Mesenchymal stem cell (in vitro differentiated cells and primary cell): Measurements from ENCODE around the gene GRIK2.

Source experiments
- DNase-seq: peaks from one replicate; pipeline ENCODE4 v3.0.0-alpha.2; 2013
- H2AFZ ChIP-seq: one replicate; pipeline ENCODE4 v1.6.1; 2013; ENCODE audit warnings: low read depth, mild to moderate bottlenecking, control low read depth, inconsistent platforms, low read length, moderate library complexity
- H2AK5ac ChIP-seq: 2 replicates; pipeline ENCODE4 v1.6.1; 2013; ENCODE audit warnings: low read length, moderate library complexity, mild to moderate bottlenecking, inconsistent platforms; ENCODE audit not compliant: severe bottlenecking
- H2BK120ac ChIP-seq: one replicate; pipeline ENCODE4 v1.6.1; 2013; ENCODE audit warnings: low read depth, mild to moderate bottlenecking, inconsistent platforms, low read length, moderate library complexity
- H2BK12ac ChIP-seq, 2 experiments: one replicate each; pipeline ENCODE4 v1.6.1; 2013; ENCODE audit warnings: inconsistent platforms in 2 of 2, low read length in 2 of 2, mild to moderate bottlenecking in 2 of 2, moderate library complexity in 2 of 2, control low read depth in 1 of 2
- H2BK15ac ChIP-seq: one replicate; pipeline ENCODE4 v1.6.1; 2013; ENCODE audit warnings: mild to moderate bottlenecking, low read depth, inconsistent platforms; ENCODE audit not compliant: poor library complexity, severe bottlenecking
- H2BK5ac ChIP-seq: 2 replicates; pipeline ENCODE4 v1.6.1; 2013; ENCODE audit warnings: low read depth, mild to moderate bottlenecking, low read length, control low read depth, inconsistent platforms; ENCODE audit not compliant: poor library complexity, severe bottlenecking
- H3K14ac ChIP-seq, 2 experiments: one replicate each; pipeline ENCODE4 v1.6.1; 2013; ENCODE audit warnings: inconsistent platforms in 2 of 2, low read length in 2 of 2, control low read depth in 1 of 2, mild to moderate bottlenecking in 1 of 2, moderate library complexity in 1 of 2
- H3K18ac ChIP-seq, 2 experiments: one replicate each; pipeline ENCODE4 v1.6.1; 2013; ENCODE audit warnings: inconsistent platforms in 2 of 2, low read length in 2 of 2, control low read depth in 1 of 2, low read depth in 1 of 2, mild to moderate bottlenecking in 1 of 2
- H3K23ac ChIP-seq, 2 experiments: one replicate each; pipeline ENCODE4 v1.6.1; 2013; ENCODE audit warnings: inconsistent platforms in 2 of 2, low read length in 2 of 2, mild to moderate bottlenecking in 2 of 2, moderate library complexity in 2 of 2, control low read depth in 1 of 2
- H3K27ac ChIP-seq: 2 replicates; pipeline ENCODE4 v1.5.1; 2013; ENCODE audit warnings: mild to moderate bottlenecking, moderate library complexity, low read length, control low read depth, inconsistent platforms; ENCODE audit not compliant: poor library complexity, severe bottlenecking
- H3K27me3 ChIP-seq, 2 experiments: 2 replicates each; pipeline versions ENCODE4 v1.6.1 to v1.7.0; 2013; ENCODE audit warnings: low read length in 2 of 2, mild to moderate bottlenecking in 2 of 2, moderate library complexity in 2 of 2, control low read depth in 1 of 2, inconsistent platforms in 1 of 2; ENCODE audit not compliant: control insufficient read depth in 1 of 2, insufficient read depth in 1 of 2
- H3K36me3 ChIP-seq, 2 experiments: 2 replicates each; pipeline versions ENCODE4 v1.6.1 to v1.7.0; 2013; ENCODE audit warnings: low read length in 2 of 2, control low read depth in 1 of 2, inconsistent platforms in 1 of 2, low read depth in 1 of 2, mild to moderate bottlenecking in 1 of 2; ENCODE audit not compliant: insufficient read depth in 2 of 2, control insufficient read depth in 1 of 2
- H3K4ac ChIP-seq, 2 experiments: one replicate each; pipeline ENCODE4 v1.6.1; 2013; ENCODE audit warnings: inconsistent platforms in 2 of 2, low read length in 2 of 2, mild to moderate bottlenecking in 2 of 2, moderate library complexity in 2 of 2, control low read depth in 1 of 2, low read depth in 1 of 2
- H3K4me1 ChIP-seq: 2 replicates; pipeline ENCODE4 v1.6.1; 2013; ENCODE audit warnings: low read depth, low read length, control low read depth; ENCODE audit not compliant: control insufficient read depth, insufficient read depth
- H3K4me2 ChIP-seq: 2 replicates; pipeline ENCODE4 v1.6.1; 2013; ENCODE audit warnings: low read length, mild to moderate bottlenecking, inconsistent platforms; ENCODE audit not compliant: poor library complexity, severe bottlenecking
- H3K4me3 ChIP-seq, 2 experiments: 2 replicates each; pipeline versions ENCODE4 v1.5.1 to v1.7.0; 2013; ENCODE audit warnings: low read length in 2 of 2, mild to moderate bottlenecking in 2 of 2, control low read depth in 1 of 2, low read depth in 1 of 2; ENCODE audit not compliant: insufficient read depth in 1 of 2
- H3K79me1 ChIP-seq: replicated peaks from 2 replicates; pipeline ENCODE4 v1.6.1; 2013; ENCODE audit warnings: mild to moderate bottlenecking, control low read depth, low read length, inconsistent platforms; ENCODE audit not compliant: poor library complexity, severe bottlenecking
- H3K9ac ChIP-seq: 2 replicates; pipeline ENCODE4 v1.7.0; 2013; ENCODE audit warnings: mild to moderate bottlenecking, low read length, moderate library complexity
- H3K9me3 ChIP-seq: 2 replicates; pipeline ENCODE4 v1.7.0; 2013; ENCODE audit warnings: mild to moderate bottlenecking, low read length; ENCODE audit not compliant: control insufficient read depth
- H4K8ac ChIP-seq: one replicate; pipeline ENCODE4 v1.6.1; 2013; ENCODE audit warnings: inconsistent platforms, mild to moderate bottlenecking, low read length, moderate library complexity
- H4K91ac ChIP-seq: one replicate; pipeline ENCODE4 v1.6.1; 2013; ENCODE audit warnings: mild to moderate bottlenecking, low read length, inconsistent platforms
- WGBS: methylation state at CpG from one replicate; pipeline ENCODE4 v1.1.7; 2013; ENCODE audit warnings: mixed read lengths; 5-methylcytosine and 5-hydroxymethylcytosine counted together

The GRIK2 gene

GRCh38 chr6:101392586-101393230 is 800 bp upstream of the GRIK2 start:
- no peaks in the 10 kb centered on the region for H3K9me3 ChIP-seq
- H3K23ac ChIP-seq: peak overlapping the region in 1 of 2 experiments; percentile 34
- no peak overlapping the region for H3K14ac ChIP-seq
- no peak overlapping the region for H2BK5ac ChIP-seq
- no peak overlapping the region for H2BK12ac ChIP-seq
- no peak overlapping the region for H4K8ac ChIP-seq
- no peaks in the 10 kb centered on the region for H3K79me1 ChIP-seq
- H3K4me2 ChIP-seq: peak overlapping the region; percentile 97
- no peak overlapping the region for H2BK120ac ChIP-seq
- H3K27ac ChIP-seq: no peak overlapping the region
- no peak overlapping the region for H3K9ac ChIP-seq
- DNase-seq: no peak
- H3K4me3 ChIP-seq: peak overlapping the region in 1 of 2 experiments; percentile 74
- no peak overlapping the region for H3K18ac ChIP-seq
- no peak overlapping the region for H4K91ac ChIP-seq
- peaks cover 40 to 43% of the 10 kb centered on the region in 2 experiments for H3K27me3 ChIP-seq
- H2AFZ ChIP-seq: peak overlapping the region; percentile 64
- peaks cover 14% of the 10 kb centered on the region for H3K4me1 ChIP-seq
- no peak overlapping the region for H3K4ac ChIP-seq
- 2% methylated on average over 19 of the region's 26 CpGs for WGBS
- no peak overlapping the region for H2BK15ac ChIP-seq
- H3K36me3 ChIP-seq: no peaks in the 10 kb centered on the region
- no peak overlapping the region for H2AK5ac ChIP-seq

- Histone ChIP-seq H3K79me1 (no peaks in the 10 kb centered on the region), H3K27ac (no peak overlapping the region), H2BK5ac (no peak overlapping the region), H2BK12ac (no peak overlapping the region), H3K36me3 (no peaks in the 10 kb centered on the region), H2AFZ (no peak overlapping the region), H2BK15ac (no peak overlapping the region), H3K9ac (no peak overlapping the region), H4K91ac (no peak overlapping the region), H3K4me1 (peaks cover 15% of the 10 kb centered on the region), H3K23ac (peak overlapping the region in 1 of 2 experiments; percentile 68), H3K9me3 (no peaks in the 10 kb centered on the region), H3K18ac (no peak overlapping the region), H3K27me3 (peaks cover 45 to 53% of the 10 kb centered on the region in 2 experiments), H3K4me2 (peak overlapping the region; percentile 97), H3K4me3 (peak overlapping the region; percentile 61 to 74), H3K14ac (peak overlapping the region in 1 of 2 experiments; percentile 39), H2BK120ac (no peak overlapping the region), H3K4ac (no peak overlapping the region), H2AK5ac (no peak overlapping the region), H4K8ac (no peak overlapping the region)
- peak; percentile 54 for DNase-seq
- under 1% methylated on average over 28 of the region's 28 CpGs for WGBS
Measured at GRCh38 chr6:101393829-101394251, 332 bp downstream of the GRIK2 start.

DNA sequence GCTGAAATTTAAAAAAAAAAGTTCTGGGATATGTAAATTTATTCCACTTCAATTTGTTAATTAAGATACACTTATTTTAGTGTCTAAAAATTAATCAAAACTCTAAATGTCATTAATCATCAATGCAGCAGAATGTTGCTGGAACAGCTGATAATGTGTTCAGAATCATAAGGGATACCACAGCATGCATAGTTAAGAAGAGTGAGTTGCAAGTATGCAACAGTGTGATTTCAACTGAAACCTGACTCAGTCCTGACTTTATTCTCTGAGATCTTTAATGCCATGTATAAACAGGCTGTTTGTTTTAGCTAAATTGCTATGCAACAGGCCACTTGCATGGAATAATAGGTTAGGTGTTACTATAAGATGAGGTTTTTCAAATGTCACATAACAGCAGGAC is 1.4 kb downstream of the GRIK2 start:
- Histone ChIP-seq H4K91ac (no peak overlapping the region), H2BK15ac (no peak overlapping the region), H2BK120ac (no peak overlapping the region), H2AFZ (no peak overlapping the region), H4K8ac (no peak overlapping the region), H2BK5ac (no peak overlapping the region), H3K18ac (no peak overlapping the region), H3K27me3 (peaks cover 52 to 61% of the 10 kb centered on the region in 2 experiments), H3K14ac (no peak overlapping the region), H3K4me2 (no peak overlapping the region), H3K9me3 (no peaks in the 10 kb centered on the region), H3K27ac (no peak overlapping the region), H3K4me3 (no peak overlapping the region), H2AK5ac (no peak overlapping the region), H3K4ac (no peak overlapping the region), H2BK12ac (no peak overlapping the region), H3K79me1 (no peaks in the 10 kb centered on the region), H3K36me3 (no peaks in the 10 kb centered on the region), H3K4me1 (peaks cover 20% of the 10 kb centered on the region), H3K9ac (no peak overlapping the region), H3K23ac (no peak overlapping the region)
- DNase-seq: no peak

- H3K27ac ChIP-seq: no peak overlapping the region
- H3K9ac ChIP-seq: no peak overlapping the region
- H3K4me1 ChIP-seq: peaks cover 20% of the 10 kb centered on the region
- no peak overlapping the region for H2AFZ ChIP-seq
- no peak overlapping the region for H3K18ac ChIP-seq
- H3K4me3 ChIP-seq: no peak overlapping the region
- no peak overlapping the region for H3K4ac ChIP-seq
- no peak overlapping the region for H2AK5ac ChIP-seq
- H2BK5ac ChIP-seq: no peak overlapping the region
- H3K9me3 ChIP-seq: no peaks in the 10 kb centered on the region
- H3K36me3 ChIP-seq: no peaks in the 10 kb centered on the region
- no peak overlapping the region for H4K8ac ChIP-seq
- H3K4me2 ChIP-seq: no peak overlapping the region
- H3K23ac ChIP-seq: no peak overlapping the region
- H4K91ac ChIP-seq: no peak overlapping the region
- H2BK15ac ChIP-seq: no peak overlapping the region
- H3K27me3 ChIP-seq: peaks cover 52 to 62% of the 10 kb centered on the region in 2 experiments
- no peak overlapping the region for H2BK120ac ChIP-seq
- H3K14ac ChIP-seq: no peak overlapping the region
- no peak for DNase-seq
- H3K79me1 ChIP-seq: no peaks in the 10 kb centered on the region
- H2BK12ac ChIP-seq: no peak overlapping the region
Measured at GRCh38 chr6:101395345-101395744, 1.8 kb downstream of the GRIK2 start.
